Endometrium (tissue), 2 donors: Measurements from ENCODE around the gene COX15.
"Not testable (repeated sequence)": the region's sequence is repeated elsewhere in the genome, so short reads cannot be mapped to it uniquely, and the experiment has no call there.

Experiments used
- FAIRE-seq: peaks from 2 replicates; lab custom pipeline; 2012; peaks lifted over from hg19 to GRCh38; lab: Jason Lieb, UNC
- donor health status: control.
- donor health status: control.

The COX15 gene

GRCh38 chr10:99732033-99732842 is at the start of gene COX15, which contains the start of gene CUTC:
Gene COX15, minus strand, starts transcription at chr10:99732127. Its CDS starts 78 bp downstream, at chr10:99732049.
Gene CUTC, plus strand, starts transcription at chr10:99732234. Its CDS starts 115 bp downstream, at chr10:99732349.
- FAIRE-seq = peak; percentile 90

GRCh38 chr10:99779335-99779734 is 47.4 kb upstream of the COX15 start:
- no peak for FAIRE-seq

- FAIRE-seq = no peak
Measured at GRCh38 chr10:99777918-99778714, 46.2 kb upstream of the COX15 start.

GRCh38 chr10:99775850-99776249 is 43.9 kb upstream of the COX15 start:
- no peak for FAIRE-seq

DNA sequence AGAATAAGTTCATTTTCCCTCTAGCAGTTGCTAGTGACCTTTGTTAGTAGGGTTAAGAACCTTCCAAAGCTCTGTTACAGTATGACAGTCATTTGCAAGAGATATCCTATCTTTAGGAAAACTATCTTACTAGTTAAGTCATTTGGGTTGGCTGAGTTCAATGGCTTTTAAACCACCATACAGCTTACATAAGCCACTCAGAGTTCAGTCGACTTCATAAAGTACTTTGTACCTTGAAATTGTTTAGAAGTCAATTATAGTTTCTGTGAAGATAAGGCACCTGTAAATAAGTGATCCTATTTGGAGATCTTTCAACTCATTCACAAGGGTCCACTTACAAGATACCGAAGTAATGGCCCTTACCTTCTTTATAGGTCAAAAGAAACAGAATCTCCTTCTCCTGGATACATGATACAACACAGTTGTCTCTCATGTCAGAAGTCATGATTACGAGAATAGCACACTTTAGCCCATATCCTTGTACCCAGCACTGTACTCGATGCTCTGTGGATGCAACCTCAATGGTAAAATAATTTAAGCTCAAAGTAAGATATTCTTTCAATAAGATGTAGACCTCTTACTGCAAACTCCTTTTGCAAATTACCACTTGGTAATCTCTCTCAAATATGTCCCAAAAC is 38.6 kb upstream of the COX15 start:
- no peak for FAIRE-seq

DNA sequence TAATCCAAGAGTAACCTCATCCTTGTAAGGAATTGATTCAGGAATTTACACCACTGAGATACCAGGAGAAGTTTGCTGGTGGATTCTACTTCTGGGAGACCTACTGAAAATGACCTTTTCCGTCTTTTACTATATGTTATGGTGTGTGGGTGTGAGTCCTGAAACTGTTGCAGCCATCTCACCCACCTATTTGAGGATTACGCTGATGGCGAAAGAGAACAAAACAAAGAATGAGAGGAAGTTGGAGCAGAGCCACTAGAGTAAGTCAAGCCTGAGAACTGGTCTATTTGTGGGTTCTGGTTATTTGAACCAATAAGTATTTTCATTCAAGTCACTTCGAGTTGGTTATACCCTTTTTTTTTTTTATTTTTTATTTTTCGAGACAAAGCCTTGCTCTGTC is 37.8 kb upstream of the COX15 start:
- FAIRE-seq = no peak

DNA sequence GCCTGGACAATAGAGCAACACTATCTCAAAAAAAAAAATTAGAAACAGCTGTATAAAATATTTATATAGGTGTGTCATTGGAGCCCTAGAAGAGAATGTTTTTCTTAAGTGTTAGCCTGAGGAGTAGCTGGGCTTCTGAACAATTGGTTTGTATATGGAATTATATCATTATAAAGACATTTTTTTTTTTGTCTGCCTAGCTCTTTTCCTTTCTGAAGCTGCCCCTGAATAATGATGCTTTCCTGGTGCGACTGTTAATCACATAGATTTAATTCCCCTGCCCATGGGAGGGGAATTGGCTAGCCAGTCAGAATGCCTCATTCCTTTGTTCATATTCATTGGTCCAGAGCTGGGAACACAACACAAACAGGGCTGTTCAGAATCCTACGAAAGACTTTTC is 36.6 kb upstream of the COX15 start:
- no peak for FAIRE-seq

DNA sequence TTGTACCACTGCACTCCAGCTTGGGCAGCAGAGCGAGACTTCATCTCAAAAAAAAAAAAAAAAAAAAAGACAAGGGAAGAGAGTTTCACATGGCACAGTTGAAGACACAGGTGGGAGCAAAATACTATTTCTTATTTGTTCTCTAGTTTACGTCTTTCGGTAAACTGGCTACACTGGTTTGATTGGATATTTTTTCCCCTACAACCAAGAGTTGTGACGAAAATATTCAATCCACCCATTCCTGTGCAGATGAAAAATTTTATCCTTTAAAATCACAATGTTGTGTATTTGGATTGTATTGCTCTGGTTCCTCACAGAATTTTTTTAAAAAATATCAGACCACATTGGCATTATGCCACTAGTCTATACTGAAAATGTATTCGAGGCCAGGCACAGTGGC is 36.0 kb upstream of the COX15 start:
- no peak for FAIRE-seq

- FAIRE-seq = no peak
Measured at GRCh38 chr10:99766302-99766681, 34.4 kb upstream of the COX15 start.

DNA sequence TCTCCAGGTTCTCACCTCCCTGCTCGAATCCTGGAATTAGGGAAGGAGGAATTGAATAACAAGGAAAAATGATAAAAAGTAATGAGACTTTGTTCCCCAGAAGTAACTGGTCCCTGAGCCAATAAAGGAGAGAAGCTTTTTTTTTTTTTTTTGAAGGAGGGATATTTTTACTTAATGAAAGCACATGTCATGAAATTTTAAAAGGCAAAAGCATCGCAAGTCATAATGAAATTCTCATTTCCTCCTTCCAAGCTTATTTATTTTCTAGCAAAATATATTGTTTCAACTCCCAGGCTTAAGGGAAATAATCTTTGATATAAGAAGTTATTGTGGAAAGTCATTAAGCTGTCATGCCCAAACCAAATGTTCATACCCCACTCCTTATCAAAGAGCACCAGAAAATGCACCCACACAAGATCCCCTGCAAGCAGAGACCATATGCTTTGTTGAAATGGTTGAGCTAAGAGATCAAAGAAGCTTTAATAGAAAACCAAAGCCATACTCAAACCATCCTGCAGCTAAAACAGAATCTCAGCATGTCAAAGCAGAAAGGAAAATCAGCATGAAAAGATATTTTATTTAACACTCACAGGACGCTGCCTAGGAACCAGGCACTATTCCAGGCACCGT is 33.9 kb upstream of the COX15 start:
- no peak for FAIRE-seq

GRCh38 chr10:99761365-99761764 is 29.4 kb upstream of the COX15 start:
- no peak for FAIRE-seq

- FAIRE-seq = no peak
Measured at GRCh38 chr10:99760321-99760720, 28.4 kb upstream of the COX15 start.

DNA sequence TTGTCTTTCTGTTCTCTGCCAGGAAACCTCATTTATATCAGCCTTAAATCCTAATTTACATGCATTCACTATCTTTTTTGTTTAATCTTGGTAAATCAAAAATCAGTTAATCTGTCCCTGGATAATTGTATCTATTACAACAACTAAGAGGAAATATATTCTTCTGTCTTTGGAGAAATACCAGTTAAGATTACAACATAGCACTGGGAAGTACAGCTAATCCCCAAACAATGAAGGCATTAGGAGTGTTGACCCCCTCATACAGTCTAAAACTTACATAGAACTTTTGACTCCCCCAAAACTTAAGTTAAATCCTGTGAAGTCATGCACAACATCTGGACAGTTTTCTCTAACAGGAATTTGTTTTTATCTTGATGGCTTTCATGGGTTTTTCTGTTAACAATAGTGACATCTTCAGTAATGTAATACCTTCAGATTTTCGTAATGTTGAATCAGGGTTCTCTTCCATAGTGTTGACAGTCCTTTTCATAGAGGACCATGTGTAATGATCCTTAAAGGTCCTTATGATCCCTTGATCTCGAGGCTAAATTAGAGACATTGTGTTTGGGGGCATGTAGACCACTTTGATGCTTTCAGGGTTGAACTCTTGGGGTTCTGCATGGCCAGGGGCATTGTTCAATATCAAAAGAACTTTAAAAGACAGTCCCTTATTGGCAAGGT is 26.4 kb upstream of the COX15 start:
- no peak for FAIRE-seq

GRCh38 chr10:99756159-99756558 is 24.2 kb upstream of the COX15 start:
- no peak for FAIRE-seq

- no peak for FAIRE-seq
Measured at GRCh38 chr10:99754670-99755069, 22.7 kb upstream of the COX15 start.

DNA sequence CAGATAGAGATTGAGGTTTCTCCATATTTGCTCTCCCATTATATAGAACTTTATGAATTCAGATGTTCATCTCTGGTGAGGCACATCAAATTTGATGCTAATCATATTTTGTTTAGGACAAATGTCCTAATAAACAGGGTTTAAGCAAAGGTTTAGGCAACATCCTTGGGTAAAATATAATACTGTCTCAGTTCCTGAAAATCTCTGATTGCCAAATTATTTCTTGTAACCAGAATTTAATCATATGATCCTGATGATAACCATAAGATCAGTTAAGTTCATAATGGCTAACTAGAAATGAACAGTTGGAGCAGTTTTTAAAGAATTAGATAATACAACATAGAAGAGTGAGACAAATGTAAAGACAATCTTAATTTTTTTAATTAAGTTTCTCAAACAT is 18.7 kb upstream of the COX15 start:
- no peak for FAIRE-seq

DNA sequence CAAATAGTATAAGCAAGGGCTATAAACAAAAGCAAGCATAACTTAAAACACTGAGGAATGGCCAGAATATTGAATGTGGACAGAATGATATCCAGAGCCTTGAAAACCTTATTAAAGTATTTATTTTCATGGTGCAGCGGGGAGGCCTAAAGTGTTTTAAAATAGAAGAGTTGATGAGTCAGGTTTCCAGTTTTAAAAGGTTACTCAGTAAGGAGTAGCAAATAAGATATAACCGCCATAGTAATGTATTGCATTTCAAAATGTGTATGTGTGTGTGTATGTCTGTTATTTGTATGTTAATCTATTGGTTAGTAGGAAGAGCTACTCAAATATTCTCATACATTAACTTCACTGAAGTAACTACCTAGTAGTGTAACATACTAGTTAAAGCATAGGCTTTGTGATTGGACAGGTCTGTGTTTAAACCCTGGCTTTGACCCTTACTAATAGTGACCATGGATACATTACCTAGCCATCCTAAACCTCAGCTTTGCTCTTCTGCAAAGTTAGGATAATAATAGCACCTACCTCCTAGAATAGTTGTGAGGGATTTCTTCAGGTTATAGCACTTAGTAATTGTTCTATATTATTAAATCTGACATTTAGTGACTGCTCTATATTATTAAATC is 17.0 kb upstream of the COX15 start:
- no peak for FAIRE-seq

DNA sequence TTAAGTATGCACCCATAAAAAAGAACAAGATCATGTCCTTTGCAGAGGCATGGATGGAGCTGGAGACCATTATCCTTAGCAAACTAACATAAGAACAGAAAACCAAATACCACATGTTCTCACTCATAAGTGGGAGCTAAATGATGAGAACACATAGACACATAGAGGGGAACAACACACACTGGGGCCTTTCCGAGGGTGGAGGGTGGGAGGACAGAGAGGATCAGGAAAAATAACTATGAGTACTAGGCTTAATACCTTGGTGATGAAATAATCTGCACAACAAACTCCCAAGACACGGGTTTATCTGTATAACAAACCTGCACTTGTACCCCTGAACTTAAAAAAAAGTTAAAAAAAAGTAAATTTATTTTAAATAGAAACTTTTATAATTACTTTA is 14.2 kb upstream of the COX15 start:
- FAIRE-seq = not testable (repeated sequence)

GRCh38 chr10:99743841-99744240 is 11.9 kb upstream of the COX15 start:
- FAIRE-seq = no peak

DNA sequence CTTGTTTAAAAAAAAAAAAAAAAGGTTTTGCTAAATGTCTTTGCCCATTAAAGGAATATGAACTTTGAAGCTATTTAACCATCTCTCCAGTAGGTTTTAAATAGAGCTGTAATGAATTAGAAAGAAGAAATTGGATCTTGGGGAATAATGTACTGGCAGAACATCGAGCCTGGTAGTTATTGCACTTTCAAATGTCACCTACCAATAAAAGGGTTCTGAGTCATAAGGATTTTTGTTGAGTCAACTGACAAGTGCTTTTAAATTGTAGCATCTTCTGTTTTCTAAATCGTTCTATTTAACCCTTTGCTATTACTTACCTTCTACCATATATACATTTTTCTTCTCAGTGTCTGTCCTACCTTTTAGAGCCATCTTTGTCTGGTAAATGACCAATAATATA is 10.8 kb upstream of the COX15 start:
- no peak for FAIRE-seq

- no peak for FAIRE-seq
Measured at GRCh38 chr10:99742254-99742653, 10.3 kb upstream of the COX15 start.
